NCI-H2081 treated with DMSO at 0.1 percent for 48 hours (cell line): ENCODE results near the gene ANKAR.
"Not testable (repeated sequence)": the region's sequence is repeated elsewhere in the genome, so short reads cannot be mapped to it uniquely, and the experiment has no call there.

Source experiments
- DNase-seq: peaks from one replicate; lab custom pipeline; 2025; lab: John Stamatoyannopoulos, UW

The ANKAR gene

GRCh38 chr2:189658306-189659212 lies 15.9 kb upstream of the ANKAR start:
- DNase-seq: no peak

GRCh38 chr2:189659734-189660133 lies 14.7 kb upstream of the ANKAR start:
- no peak for DNase-seq

- no peak for DNase-seq
Measured at GRCh38 chr2:189660803-189661147, 13.7 kb upstream of the ANKAR start.

- DNase-seq: peak; percentile 98
Measured at GRCh38 chr2:189661148-189661956, 13.1 kb upstream of the ANKAR start, which contains the start of gene ASNSD1. Gene ASNSD1, plus strand, starts transcription at chr2:189661459. Its CDS starts 4,674 bp downstream, at chr2:189666133.

- no peak for DNase-seq
Measured at GRCh38 chr2:189661957-189662321, 12.5 kb upstream of the ANKAR start.

GRCh38 chr2:189662669-189663226 lies 11.7 kb upstream of the ANKAR start:
- no peak for DNase-seq

GRCh38 chr2:189663319-189663718 lies 11.2 kb upstream of the ANKAR start:
- DNase-seq: not testable (repeated sequence)

GRCh38 chr2:189669913-189670312 lies 4.6 kb upstream of the ANKAR start:
- DNase-seq: no peak

- DNase-seq: no peak
Measured at GRCh38 chr2:189673661-189674373, 653 bp upstream of the ANKAR start.

- no peak for DNase-seq
Measured at GRCh38 chr2:189676471-189676870, 2.0 kb downstream of the ANKAR start.

GRCh38 chr2:189679226-189679625 lies 4.8 kb downstream of the ANKAR start:
- no peak for DNase-seq

- no peak for DNase-seq
Measured at GRCh38 chr2:189681203-189681602, 6.7 kb downstream of the ANKAR start.

GRCh38 chr2:189681903-189682302 lies 7.4 kb downstream of the ANKAR start:
- no peak for DNase-seq

- DNase-seq: no peak
Measured at GRCh38 chr2:189683348-189683747, 8.9 kb downstream of the ANKAR start.

- DNase-seq: no peak
Measured at GRCh38 chr2:189684811-189685210, 10.3 kb downstream of the ANKAR start.

- no peak for DNase-seq
Measured at GRCh38 chr2:189685540-189686229, 11.2 kb downstream of the ANKAR start.

- not testable (repeated sequence) for DNase-seq
Measured at GRCh38 chr2:189687796-189688195, 13.3 kb downstream of the ANKAR start.

- DNase-seq: no peak
Measured at GRCh38 chr2:189696223-189696622, 21.8 kb downstream of the ANKAR start.

- no peak for DNase-seq
Measured at GRCh38 chr2:189698020-189698887, 23.8 kb downstream of the ANKAR start.

- no peak for DNase-seq
Measured at GRCh38 chr2:189700681-189701080, 26.2 kb downstream of the ANKAR start.
